ENCODE data around the gene RPTOR. TPM values are rescaled to one million over a fixed set of nuclear protein-coding genes. Genes with fewer than 3 reads are reported as not detected.

The RPTOR gene
- total RNA-seq, 2 experiments from 2014 or later: 48.1 to 87.8 TPM

DNA sequence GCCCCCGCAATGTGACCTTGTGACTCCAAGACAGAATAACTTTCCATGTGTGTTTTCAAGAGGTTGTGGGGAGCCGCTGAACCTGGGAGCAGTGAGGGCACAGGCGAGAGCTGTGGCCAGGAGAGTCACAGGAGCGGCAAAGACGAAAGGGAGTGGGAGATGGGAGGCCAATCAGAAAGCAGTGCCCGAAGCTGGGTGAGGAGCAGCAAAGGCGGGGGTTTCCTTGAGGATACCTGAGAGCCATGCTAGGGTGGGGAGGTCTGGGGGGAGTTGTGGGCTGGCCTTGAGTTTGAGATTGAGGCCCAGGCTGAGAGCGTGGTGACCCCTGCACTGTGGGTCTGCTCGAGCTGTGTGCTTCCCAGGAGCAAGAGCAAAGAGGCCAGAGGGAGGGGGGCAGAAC, 45.1 kb upstream of the RPTOR start:
- TF ChIP-seq, protein P1, sequence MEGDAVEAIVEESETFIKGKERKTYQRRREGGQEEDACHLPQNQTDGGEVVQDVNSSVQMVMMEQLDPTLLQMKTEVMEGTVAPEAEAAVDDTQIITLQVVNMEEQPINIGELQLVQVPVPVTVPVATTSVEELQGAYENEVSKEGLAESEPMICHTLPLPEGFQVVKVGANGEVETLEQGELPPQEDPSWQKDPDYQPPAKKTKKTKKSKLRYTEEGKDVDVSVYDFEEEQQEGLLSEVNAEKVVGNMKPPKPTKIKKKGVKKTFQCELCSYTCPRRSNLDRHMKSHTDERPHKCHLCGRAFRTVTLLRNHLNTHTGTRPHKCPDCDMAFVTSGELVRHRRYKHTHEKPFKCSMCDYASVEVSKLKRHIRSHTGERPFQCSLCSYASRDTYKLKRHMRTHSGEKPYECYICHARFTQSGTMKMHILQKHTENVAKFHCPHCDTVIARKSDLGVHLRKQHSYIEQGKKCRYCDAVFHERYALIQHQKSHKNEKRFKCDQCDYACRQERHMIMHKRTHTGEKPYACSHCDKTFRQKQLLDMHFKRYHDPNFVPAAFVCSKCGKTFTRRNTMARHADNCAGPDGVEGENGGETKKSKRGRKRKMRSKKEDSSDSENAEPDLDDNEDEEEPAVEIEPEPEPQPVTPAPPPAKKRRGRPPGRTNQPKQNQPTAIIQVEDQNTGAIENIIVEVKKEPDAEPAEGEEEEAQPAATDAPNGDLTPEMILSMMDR (conservative IDR thresholded peaks at IDR 0.05; ENCODE audit: low read length): no peak
- no peak for TF ChIP-seq EZH2phosphoT487 (IDR thresholded peaks at IDR 0.05; ENCODE audit: borderline replicate concordance, low read depth, low read length)
- H3K79me2 ChIP-seq (ENCODE audit: insufficient read depth, low read depth, low read length): no peaks in the 10 kb centered on the region
- H3K4me3 ChIP-seq (ENCODE audit: low read depth, low read length, poor library complexity, severe bottlenecking): no peak overlapping the region
- H3K9me3 ChIP-seq (ENCODE audit: low read length): no peaks in the 10 kb centered on the region
- H3K9me2 ChIP-seq (ENCODE audit: insufficient read depth, low read length): no peaks in the 10 kb centered on the region
- BruUV-seq (replicated peaks): no TSS peak
- H3K4me2 ChIP-seq (ENCODE audit: low read length): no peak overlapping the region
- ChIA-PET CTCF (ENCODE audit: unreplicated experiment) (no interaction called here), POLR2A (interaction anchor here (0.6 to 3.0 kb wide), 4 partner anchors 13 to 341 kb away, joined by 3 to 16 read pairs (median 7); no protein-coding TSS in a partner anchor)
- H2AFZ ChIP-seq (ENCODE audit: low read length): no peak overlapping the region
- no peak for DNase-seq (ENCODE audit: low spot score)
- H3K36me3 ChIP-seq (ENCODE audit: insufficient read depth, low read length): no peaks in the 10 kb centered on the region
- intact Hi-C loops (cut with micrococcal nuclease; ENCODE audit: unreplicated experiment): no loop called here
- H3K27ac ChIP-seq (ENCODE audit: low read depth, low read length, poor library complexity, severe bottlenecking): no peak overlapping the region
- H4K20me1 ChIP-seq (ENCODE audit: insufficient read depth, low read length): no peaks in the 10 kb centered on the region
- peaks cover 24% of the 10 kb centered on the region for H3K4me1 ChIP-seq (ENCODE audit: insufficient read depth, low read length, poor library complexity, severe bottlenecking)

DNA sequence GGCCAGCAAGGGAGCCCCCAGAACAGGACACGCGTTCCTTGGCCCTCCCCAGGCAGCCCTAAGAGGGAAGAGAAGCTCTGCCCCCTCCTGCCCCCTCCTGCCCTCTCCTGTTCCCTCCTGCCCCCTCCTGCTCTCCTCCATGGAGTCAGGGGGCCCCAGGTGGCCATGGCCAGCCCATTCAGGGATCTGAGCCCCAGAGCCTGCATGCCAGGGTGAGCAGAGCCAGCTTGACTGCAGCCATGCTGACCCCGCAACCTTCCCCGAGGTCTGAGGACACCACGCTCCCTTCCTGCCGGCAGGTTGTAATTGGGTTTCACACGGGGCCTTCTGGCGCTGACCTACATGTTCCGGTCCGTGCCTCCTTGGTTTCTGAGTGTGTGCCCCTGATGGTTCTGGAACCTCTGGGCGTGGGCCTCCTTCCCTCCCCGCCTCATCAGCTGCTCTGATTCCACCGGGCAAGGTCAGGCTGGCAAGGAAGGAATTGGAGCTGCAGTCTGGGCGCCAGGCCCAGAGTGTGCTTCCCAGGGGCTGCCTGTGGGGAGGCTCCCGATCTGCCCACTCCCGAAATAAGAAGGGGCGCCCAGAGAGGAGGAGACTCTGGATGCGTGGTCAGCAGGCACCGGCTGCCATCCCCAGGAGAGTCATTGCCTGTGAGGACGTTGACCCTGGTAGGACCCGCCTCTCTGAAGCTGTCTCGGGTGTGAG, 44.5 kb upstream of the RPTOR start:
- Histone ChIP-seq H3K9me3 (ENCODE audit: low read length) (no peaks in the 10 kb centered on the region), H2AFZ (ENCODE audit: low read length) (no peak overlapping the region), H3K4me3 (ENCODE audit: low read depth, low read length, poor library complexity, severe bottlenecking) (no peak overlapping the region), H3K4me1 (ENCODE audit: insufficient read depth, low read length, poor library complexity, severe bottlenecking) (peaks cover 24% of the 10 kb centered on the region), H3K79me2 (ENCODE audit: insufficient read depth, low read depth, low read length) (no peaks in the 10 kb centered on the region), H3K9me2 (ENCODE audit: insufficient read depth, low read length) (no peaks in the 10 kb centered on the region), H3K4me2 (ENCODE audit: low read length) (no peak overlapping the region), H3K27ac (ENCODE audit: low read depth, low read length, poor library complexity, severe bottlenecking) (no peak overlapping the region), H3K36me3 (ENCODE audit: insufficient read depth, low read length) (no peaks in the 10 kb centered on the region), H4K20me1 (ENCODE audit: insufficient read depth, low read length) (no peaks in the 10 kb centered on the region)
- intact Hi-C loops (cut with micrococcal nuclease; ENCODE audit: unreplicated experiment): no loop called here
- no TSS peak for BruUV-seq (replicated peaks)
- DNase-seq (ENCODE audit: low spot score): no peak
- CTCF ChIA-PET (ENCODE audit: unreplicated experiment): interaction anchor here (1.1 kb wide), 1 partner anchor 15 kb away, joined by 3 read pairs; no protein-coding TSS in a partner anchor
- TF ChIP-seq, protein P1 (conservative IDR thresholded peaks at IDR 0.05; ENCODE audit: low read length): no peak
- no peak for TF ChIP-seq EZH2phosphoT487 (IDR thresholded peaks at IDR 0.05; ENCODE audit: borderline replicate concordance, low read depth, low read length)
- POLR2A ChIA-PET: interaction anchor here (0.6 to 3.0 kb wide), 2 partner anchors 45 to 340 kb away, joined by 3 to 10 read pairs; no protein-coding TSS in a partner anchor

Measured in OCI-LY7 (cell line).